H1 (cell line): Measurements from ENCODE around the gene GALNT15.

Experiments
- CHD1 ChIP-seq: IDR thresholded peaks from 2 replicates; pipeline ENCODE4 v1.6.1; 2012; ENCODE audit warnings: low read depth, low read length, improper control_type of control experiment
- CHD2 ChIP-seq: IDR thresholded peaks from 2 replicates; pipeline ENCODE4 v1.6.1; 2012; ENCODE audit warnings: low read length, improper control_type of control experiment
- CTCF ChIP-seq, 3 experiments: IDR thresholded peaks; 1 replicate in 2 of 3; 2 replicates in 1 of 3; pipeline versions ENCODE4 v1.5.1 to v1.6.1; 2011; ENCODE audit warnings: low read length in 3 of 3, mild to moderate bottlenecking in 3 of 3, inconsistent platforms in 2 of 3, low read depth in 1 of 3, moderate library complexity in 1 of 3; ENCODE audit not compliant: insufficient read depth in 1 of 3; ENCODE audit errors: control extremely low read depth in 1 of 3
- EP300 ChIP-seq, 2 experiments: IDR thresholded peaks; 1 replicate in 1 of 2; 2 replicates in 1 of 2; pipeline ENCODE4 v1.6.1; 2011 to 2012; ENCODE audit warnings: low read depth in 2 of 2, low read length in 2 of 2, mild to moderate bottlenecking in 2 of 2, borderline replicate concordance in 1 of 2, inconsistent platforms in 1 of 2, moderate library complexity in 1 of 2
- GABPA ChIP-seq: IDR thresholded peaks from 2 replicates; pipeline ENCODE4 v1.6.1; 2011; ENCODE audit warnings: mild to moderate bottlenecking, low read length, moderate library complexity, borderline replicate concordance; ENCODE audit not compliant: insufficient read depth
- HDAC2 ChIP-seq, 2 experiments: fragments of 300-600 bp in 1 of 2; sonication (generic) in 1 of 2; IDR thresholded peaks; 2 replicates each; pipeline ENCODE4 v1.6.1; 2011 to 2012; ENCODE audit warnings: low read depth in 2 of 2, low read length in 2 of 2, mild to moderate bottlenecking in 2 of 2, moderate library complexity in 2 of 2, borderline replicate concordance in 1 of 2, inconsistent platforms in 1 of 2
- MAFK ChIP-seq: IDR thresholded peaks from 2 replicates; pipeline ENCODE4 v1.6.1; 2012; ENCODE audit warnings: low read depth, mild to moderate bottlenecking, improper control_type of control experiment, low read length
- POLR2A ChIP-seq, 2 experiments: IDR thresholded peaks; 1 replicate in 1 of 2; 2 replicates in 1 of 2; pipeline ENCODE4 v1.6.1; 2011; ENCODE audit warnings: low read depth in 2 of 2, low read length in 2 of 2, mild to moderate bottlenecking in 2 of 2; ENCODE audit errors: control extremely low read depth in 1 of 2
- POLR2AphosphoS5 ChIP-seq: IDR thresholded peaks from 2 replicates; pipeline ENCODE4 v1.6.1; 2011; ENCODE audit warnings: low read depth, low read length
- SIRT6 ChIP-seq: IDR thresholded peaks from one replicate; pipeline ENCODE4 v1.7.1; 2012; ENCODE audit warnings: low read length, inconsistent platforms
- SP1 ChIP-seq: IDR thresholded peaks from 2 replicates; pipeline ENCODE4 v1.6.1; 2011; ENCODE audit warnings: low read depth, low read length
- YY1 ChIP-seq: IDR thresholded peaks from 2 replicates; pipeline ENCODE4 v1.6.1; 2011; ENCODE audit warnings: low read depth, mild to moderate bottlenecking, low read length

GRCh38 chr3:16203671-16204629 is 29.5 kb downstream of the GALNT15 start:
- no peak for TF ChIP-seq POLR2A (IDR thresholded peaks at IDR 0.05; ENCODE audit: control extremely low read depth in 1 of 2, low read depth in 2 of 2, low read length in 2 of 2)
- TF ChIP-seq POLR2AphosphoS5 = no peak
- no peak for TF ChIP-seq CTCF (IDR thresholded peaks at IDR 0.05; ENCODE audit: control extremely low read depth in 1 of 3, insufficient read depth in 1 of 3, low read depth in 1 of 3, low read length in 3 of 3)
- no peak for TF ChIP-seq CHD1
- TF ChIP-seq GABPA = no peak
- peak in 1 of 2 experiments; percentile 50; a peak in 1 of 4 replicates for TF ChIP-seq HDAC2 (IDR thresholded peaks at IDR 0.05; ENCODE audit: borderline replicate concordance in 1 of 2, low read depth in 2 of 2, low read length in 2 of 2)
- no peak for TF ChIP-seq SIRT6
- TF ChIP-seq YY1 = no peak
- TF ChIP-seq CHD2 = no peak
- TF ChIP-seq EP300 (IDR thresholded peaks at IDR 0.05; ENCODE audit: borderline replicate concordance in 1 of 2, low read depth in 2 of 2, low read length in 2 of 2) = no peak
- no peak for TF ChIP-seq MAFK
- TF ChIP-seq SP1 = no peak
